Muscle layer of colon (tissue), 2 donors: ENCODE measurements around the gene SPDYC.
"Not testable (repeated sequence)": the region's sequence is repeated elsewhere in the genome, so short reads cannot be mapped to it uniquely, and the experiment has no call there.

ENCODE experiments used
- H3K27ac ChIP-seq: one replicate; pipeline ENCODE4 v1.7.0; 2013; ENCODE audit warnings: low read depth, mild to moderate bottlenecking, low read length, moderate library complexity
- H3K27me3 ChIP-seq, 2 donors: one replicate each; pipeline ENCODE4 v1.7.0; 2013; ENCODE audit warnings: low read length in 2 of 2, mild to moderate bottlenecking in 2 of 2; ENCODE audit not compliant: insufficient read depth in 2 of 2, control insufficient read depth in 1 of 2
- H3K36me3 ChIP-seq: one replicate; pipeline ENCODE4 v1.7.0; 2013; ENCODE audit warnings: mild to moderate bottlenecking, low read length; ENCODE audit not compliant: insufficient read depth
- H3K4me1 ChIP-seq: one replicate; pipeline ENCODE4 v1.7.0; 2013; ENCODE audit warnings: mild to moderate bottlenecking, low read length; ENCODE audit not compliant: insufficient read depth
- H3K4me3 ChIP-seq, 2 donors: one replicate each; pipeline ENCODE4 v1.7.0; 2013; ENCODE audit warnings: low read length in 2 of 2, low read depth in 1 of 2, mild to moderate bottlenecking in 1 of 2, moderate library complexity in 1 of 2
- H3K9ac ChIP-seq: one replicate; pipeline ENCODE4 v1.7.0; 2013; ENCODE audit warnings: low read length
- H3K9me3 ChIP-seq: one replicate; pipeline ENCODE4 v1.7.0; 2013; ENCODE audit warnings: mild to moderate bottlenecking, low read length
- donor health status: abdominal sarcoma.
- donor health status: Adenocarcinoma of cecum.

Gene SPDYC

DNA sequence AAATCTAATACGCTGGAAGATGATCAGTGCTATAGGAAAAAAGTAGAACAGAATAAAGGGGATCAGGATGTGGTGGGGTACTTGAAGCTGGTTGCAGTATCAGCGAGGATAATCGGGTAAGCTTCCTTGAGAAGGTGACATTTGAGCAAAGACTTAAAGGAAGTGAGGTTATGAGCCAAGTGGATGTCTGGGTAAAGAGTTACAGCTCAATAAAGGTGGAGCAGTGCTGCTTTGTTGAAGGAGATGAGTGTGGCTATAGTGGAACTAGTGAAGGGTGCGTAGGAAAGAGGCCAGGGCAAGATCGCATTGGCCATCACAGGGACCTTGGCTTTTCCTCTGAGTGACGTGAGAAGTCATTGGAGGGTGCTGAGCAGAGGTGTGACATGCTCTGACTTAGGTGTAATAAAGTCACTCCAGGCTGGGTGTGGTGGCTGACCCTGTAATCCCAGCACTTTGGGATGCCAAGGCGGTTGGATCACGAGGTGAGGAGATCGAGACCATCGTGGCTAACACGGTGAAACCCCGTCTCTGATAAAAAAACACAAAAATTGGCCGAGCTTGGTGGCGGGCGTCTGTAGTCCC, 33.4 kb upstream of the SPDYC start:
- peaks cover 20% of the 10 kb centered on the region for H3K4me1 ChIP-seq
- no peak overlapping the region for H3K4me3 ChIP-seq
- no peak overlapping the region for H3K27ac ChIP-seq
- no peaks in the 10 kb centered on the region for H3K27me3 ChIP-seq
- peaks cover 16% of the 10 kb centered on the region for H3K36me3 ChIP-seq
- no peak overlapping the region for H3K9ac ChIP-seq
- no peaks in the 10 kb centered on the region for H3K9me3 ChIP-seq

DNA sequence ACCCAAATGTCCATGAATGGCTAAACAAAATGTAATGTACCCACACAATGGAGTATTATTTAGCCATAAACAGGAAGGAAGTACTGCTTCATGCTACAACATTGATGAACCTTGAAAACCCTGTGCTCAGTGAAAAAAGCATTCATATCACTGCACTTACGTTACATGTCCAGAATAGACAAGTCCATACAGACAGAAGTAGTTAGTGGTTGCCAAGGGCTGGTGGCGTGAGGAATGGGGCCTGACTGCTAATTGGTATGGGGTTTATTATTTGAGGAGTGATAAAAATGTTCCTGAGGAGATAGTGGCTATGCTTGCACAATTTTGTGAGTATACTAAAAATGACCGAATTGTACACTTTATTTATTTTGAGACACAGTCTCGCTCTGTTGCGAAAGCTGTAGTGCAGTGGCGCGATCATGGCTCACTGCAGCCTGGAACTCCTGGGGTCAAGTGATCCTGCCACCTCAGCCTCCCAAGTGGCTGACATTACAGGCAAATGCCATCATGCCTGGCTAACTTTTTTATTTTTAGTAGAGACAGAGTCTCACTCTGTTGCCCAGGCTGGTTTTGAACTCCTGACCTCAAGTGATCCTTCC, 28.0 kb upstream of the SPDYC start:
- no peak overlapping the region for H3K9ac ChIP-seq
- no peaks in the 10 kb centered on the region for H3K36me3 ChIP-seq
- no peak overlapping the region for H3K4me3 ChIP-seq
- no peak overlapping the region for H3K27ac ChIP-seq
- H3K9me3 ChIP-seq, result no peaks in the 10 kb centered on the region
- H3K4me1 ChIP-seq, result no peaks in the 10 kb centered on the region
- no peaks in the 10 kb centered on the region for H3K27me3 ChIP-seq

DNA sequence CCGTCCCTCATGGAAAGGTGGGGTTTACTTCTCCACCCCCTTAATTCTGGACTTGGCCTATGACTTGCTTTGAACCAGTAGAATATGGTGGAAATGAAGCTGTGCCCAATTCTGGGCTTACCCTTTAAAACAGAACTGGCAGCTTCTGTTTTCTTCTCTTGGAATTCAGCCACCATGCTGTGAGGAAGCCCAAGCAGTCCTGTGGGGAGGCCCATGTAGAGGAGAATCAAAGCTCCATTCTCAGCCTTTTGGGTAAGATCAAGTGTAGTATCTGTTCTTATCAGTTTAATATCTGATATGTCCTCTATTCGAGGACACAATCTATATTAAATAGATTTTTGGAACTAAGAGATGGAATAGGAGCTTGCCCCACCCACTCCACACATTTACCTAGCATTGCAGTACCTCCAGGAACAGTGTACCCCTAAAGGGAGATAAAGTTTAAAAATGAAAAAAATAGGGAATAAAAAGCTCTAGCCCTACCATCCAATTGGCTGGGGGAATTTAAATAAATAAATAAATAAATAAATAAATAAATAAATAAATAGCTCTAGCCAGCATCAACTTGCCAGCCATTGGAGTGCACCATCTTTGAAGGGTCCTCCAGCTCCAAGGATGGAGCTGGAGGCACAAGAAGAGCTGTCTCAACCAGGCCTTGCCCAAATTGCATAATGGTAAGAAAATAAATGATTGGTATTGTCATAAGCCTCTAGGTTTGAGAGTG, 22.5 kb upstream of the SPDYC start:
- no peaks in the 10 kb centered on the region for H3K27me3 ChIP-seq
- no peak overlapping the region for H3K27ac ChIP-seq
- no peaks in the 10 kb centered on the region for H3K36me3 ChIP-seq
- H3K4me1 ChIP-seq, result no peaks in the 10 kb centered on the region
- H3K9ac ChIP-seq, result no peak overlapping the region
- no peaks in the 10 kb centered on the region for H3K9me3 ChIP-seq
- H3K4me3 ChIP-seq, result no peak overlapping the region

DNA sequence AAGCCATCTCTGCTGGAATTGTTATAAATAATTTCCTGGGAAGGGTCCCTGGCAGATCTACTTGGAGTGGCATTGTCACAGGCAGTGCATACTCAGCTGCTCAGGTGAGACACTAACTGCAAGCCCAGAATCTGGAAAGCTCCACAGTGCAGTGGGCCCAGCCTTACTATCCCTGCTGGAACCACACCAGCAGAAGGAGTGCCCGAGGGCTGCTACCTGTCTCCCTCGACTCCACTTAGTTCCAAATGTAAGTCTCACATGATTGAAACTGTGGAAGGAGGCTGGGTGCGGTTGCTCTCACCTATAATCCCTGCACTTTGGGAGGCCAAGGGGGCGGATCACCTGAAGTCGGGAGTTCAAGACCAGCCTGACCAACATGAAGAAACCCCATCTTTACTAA, 21.4 kb upstream of the SPDYC start:
- no peaks in the 10 kb centered on the region for H3K9me3 ChIP-seq
- no peak overlapping the region for H3K9ac ChIP-seq

DNA sequence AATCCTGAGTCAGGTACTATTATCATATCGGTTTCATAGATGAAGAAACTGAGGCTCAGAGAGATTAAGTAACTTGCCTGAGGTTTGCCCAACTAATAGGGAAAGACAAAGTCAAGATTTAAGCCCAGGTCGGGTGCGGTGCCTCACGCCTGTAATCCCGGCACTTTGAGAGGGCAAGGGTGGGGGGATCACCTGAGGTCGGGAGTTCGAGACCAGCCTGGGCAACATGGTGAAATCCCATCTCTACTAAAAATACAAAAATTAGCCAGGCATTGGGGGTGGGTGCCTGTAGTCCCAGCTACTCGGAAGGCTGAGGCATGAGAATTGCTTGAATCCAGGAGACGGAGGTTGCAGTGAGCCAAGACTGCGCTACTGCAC, 19.9 kb upstream of the SPDYC start:
- H3K4me1 ChIP-seq, H3K9ac ChIP-seq, H3K36me3 ChIP-seq, H3K27me3 ChIP-seq, H3K9me3 ChIP-seq, H3K4me3 ChIP-seq, H3K27ac ChIP-seq: not testable (repeated sequence)

More for the DNA sequence above, 21.4 kb upstream of the SPDYC start:
- Histone ChIP-seq H3K27me3 (no peaks in the 10 kb centered on the region), H3K27ac (no peak overlapping the region), H3K4me1 (no peaks in the 10 kb centered on the region), H3K4me3 (no peak overlapping the region), H3K36me3 (no peaks in the 10 kb centered on the region)

DNA sequence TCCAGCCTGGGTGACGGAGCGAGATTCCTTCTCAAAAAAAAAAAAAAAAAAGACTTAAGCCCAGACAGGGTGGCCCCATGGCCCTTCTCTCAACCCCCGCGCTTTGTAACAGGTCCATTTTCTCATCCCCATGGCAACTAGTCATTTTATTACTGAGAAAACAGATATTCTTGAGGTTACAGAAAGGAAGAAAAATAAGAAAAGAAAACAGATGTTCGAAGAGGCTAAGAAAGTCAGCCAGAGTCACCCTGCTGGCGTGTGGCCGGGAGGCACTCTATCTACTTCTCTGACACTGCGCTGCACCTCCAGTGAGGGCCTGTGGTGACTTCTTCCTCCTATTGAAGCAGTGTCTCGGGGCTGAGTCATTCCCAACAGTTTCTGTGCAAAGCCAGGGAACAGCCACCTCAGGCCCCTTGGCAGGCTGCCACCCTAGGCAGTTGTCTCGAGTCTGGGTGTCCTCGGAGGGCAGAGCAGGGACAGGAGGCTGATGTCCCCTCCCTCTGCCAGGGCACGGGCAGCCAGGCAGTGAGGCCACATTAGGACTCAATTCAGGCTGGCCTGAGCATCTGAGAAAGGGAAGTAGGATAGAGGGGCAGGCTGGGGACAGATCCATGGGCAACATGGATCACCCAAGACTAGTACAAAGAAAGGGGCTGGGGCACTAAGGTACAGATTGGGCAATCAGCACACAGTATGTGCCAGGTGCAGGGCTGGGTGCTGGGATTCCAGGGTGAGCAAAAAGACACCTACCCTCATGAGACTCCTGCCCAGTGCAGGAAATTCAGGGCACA, 19.3 kb upstream of the SPDYC start:
- H3K27ac ChIP-seq, result no peak overlapping the region
- H3K36me3 ChIP-seq, result no peaks in the 10 kb centered on the region
- H3K27me3 ChIP-seq, result no peaks in the 10 kb centered on the region
- no peaks in the 10 kb centered on the region for H3K9me3 ChIP-seq
- H3K4me1 ChIP-seq, result no peaks in the 10 kb centered on the region
- no peak overlapping the region for H3K9ac ChIP-seq
- no peak overlapping the region for H3K4me3 ChIP-seq

DNA sequence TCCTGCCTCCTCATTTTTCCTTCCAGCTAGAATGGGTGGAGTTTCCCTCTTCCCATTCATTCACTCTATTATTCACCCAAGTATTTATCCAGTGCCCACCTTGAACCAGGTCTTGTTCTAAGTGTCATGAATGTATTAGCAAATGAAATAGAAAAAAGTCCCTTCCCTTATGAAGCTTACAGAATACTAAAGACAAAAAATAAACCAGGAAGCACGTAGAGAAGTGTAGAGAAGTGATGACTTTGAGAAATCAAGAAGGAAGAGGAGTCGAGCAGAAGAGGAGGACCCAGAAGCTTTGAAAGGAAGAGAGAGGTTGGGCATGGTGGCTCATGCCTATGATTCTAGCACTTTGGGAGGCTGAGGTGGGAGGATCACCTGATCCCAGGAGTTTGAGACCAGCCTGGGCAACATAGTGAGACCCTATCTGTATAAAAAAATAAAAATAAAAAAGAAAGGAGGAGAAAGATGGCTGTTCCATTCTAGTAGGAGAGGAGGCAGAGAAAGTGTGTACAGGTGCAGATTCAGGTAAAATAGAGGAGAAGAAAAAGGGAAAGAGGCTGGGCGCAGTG, 18.6 kb upstream of the SPDYC start:
- no peaks in the 10 kb centered on the region for H3K4me1 ChIP-seq
- H3K4me3 ChIP-seq, result no peak overlapping the region
- H3K9me3 ChIP-seq, result no peaks in the 10 kb centered on the region
- no peaks in the 10 kb centered on the region for H3K36me3 ChIP-seq
- H3K9ac ChIP-seq, result no peak overlapping the region
- H3K27ac ChIP-seq, result no peak overlapping the region
- H3K27me3 ChIP-seq, result no peaks in the 10 kb centered on the region

DNA sequence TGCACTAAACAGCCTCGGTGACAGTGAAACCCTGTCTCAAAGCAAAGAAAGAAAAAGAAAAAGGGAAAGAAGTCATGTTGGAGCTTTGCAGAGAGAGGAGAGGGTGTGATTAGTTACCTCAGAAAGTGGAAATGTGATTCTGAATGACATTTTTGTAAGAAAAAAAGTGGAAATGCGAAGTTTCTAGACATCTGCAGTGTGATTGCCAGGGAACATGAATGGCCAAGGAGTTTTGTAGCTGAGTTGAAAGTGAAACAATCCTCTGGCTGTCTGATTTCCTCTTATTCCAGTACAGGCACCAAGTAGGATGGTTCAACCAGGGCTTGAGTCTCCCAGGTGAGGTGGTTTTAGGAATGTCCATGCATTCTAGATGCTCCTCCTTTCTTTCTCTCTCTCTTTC, 17.9 kb upstream of the SPDYC start:
- Histone ChIP-seq H3K27me3 (no peaks in the 10 kb centered on the region), H3K9me3 (no peaks in the 10 kb centered on the region), H3K36me3 (no peaks in the 10 kb centered on the region), H3K27ac (no peak overlapping the region), H3K4me3 (no peak overlapping the region), H3K9ac (no peak overlapping the region), H3K4me1 (no peaks in the 10 kb centered on the region)

DNA sequence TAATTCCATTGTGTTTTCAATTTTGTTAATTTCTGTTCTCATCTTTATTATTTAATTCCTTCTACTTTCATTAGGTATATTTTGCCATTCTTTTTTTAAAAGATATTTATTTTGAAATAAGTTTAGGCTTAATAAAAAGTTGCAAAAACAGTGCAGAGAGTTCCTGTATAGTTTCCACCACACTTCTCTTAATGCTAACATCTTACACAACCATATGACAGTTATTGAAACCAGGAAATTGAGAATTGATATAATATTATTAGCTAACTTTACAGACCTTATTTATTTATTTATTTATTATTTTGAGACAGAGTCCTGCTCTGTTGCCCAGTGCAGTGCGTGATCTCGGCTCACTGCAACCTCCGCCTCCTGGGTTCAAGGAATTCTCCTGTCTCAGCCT, 13.8 kb upstream of the SPDYC start:
- Histone ChIP-seq H3K4me3 (no peak overlapping the region), H3K9ac (no peak overlapping the region), H3K27ac (no peak overlapping the region), H3K9me3 (no peaks in the 10 kb centered on the region), H3K4me1 (no peaks in the 10 kb centered on the region), H3K36me3 (no peaks in the 10 kb centered on the region), H3K27me3 (no peaks in the 10 kb centered on the region)

DNA sequence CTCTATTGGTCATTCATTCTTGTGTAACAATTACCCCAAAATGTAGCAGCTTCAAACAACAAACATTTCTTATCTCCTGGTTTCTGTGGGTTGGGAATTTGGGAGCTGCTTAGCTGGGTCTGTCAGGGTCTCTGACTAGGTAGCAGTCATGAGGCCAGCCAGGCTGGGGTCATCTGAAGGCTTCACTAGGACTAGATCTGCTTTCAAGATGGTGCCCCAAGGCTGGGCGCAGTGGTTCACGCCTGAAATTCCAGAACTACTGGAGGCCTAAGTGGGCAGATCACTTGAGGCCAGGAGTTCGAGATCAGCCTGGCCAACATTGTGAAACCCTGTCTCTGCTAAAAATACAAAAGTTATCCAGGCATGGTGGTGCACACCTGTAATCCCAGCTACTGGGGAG, 13.1 kb upstream of the SPDYC start:
- H3K27me3 ChIP-seq, result no peaks in the 10 kb centered on the region
- H3K9me3 ChIP-seq, result no peaks in the 10 kb centered on the region
- H3K27ac ChIP-seq, result no peak overlapping the region
- H3K4me3 ChIP-seq, result no peak overlapping the region
- H3K4me1 ChIP-seq, result no peaks in the 10 kb centered on the region
- no peak overlapping the region for H3K9ac ChIP-seq
- no peaks in the 10 kb centered on the region for H3K36me3 ChIP-seq

DNA sequence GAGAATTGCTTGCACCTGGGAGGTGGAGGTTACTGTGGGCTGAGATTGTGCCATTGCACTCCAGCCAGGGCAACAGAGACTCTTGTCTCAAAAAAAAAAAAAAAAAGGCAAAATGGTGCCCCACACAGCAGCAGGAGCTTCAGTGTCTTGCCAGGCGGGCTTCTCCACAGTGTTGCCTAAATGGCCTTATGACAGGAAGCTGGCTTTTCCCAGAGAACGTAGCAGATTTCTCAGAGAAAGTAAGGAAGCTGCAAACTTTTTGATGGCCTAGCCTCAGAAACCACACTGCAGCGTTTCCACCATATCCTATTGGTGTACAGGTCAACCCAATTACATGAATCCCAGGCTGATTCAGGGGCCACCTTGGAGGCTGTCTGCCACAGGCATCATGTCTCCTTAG, 12.7 kb upstream of the SPDYC start:
- H3K27me3 ChIP-seq, result no peaks in the 10 kb centered on the region
- no peak overlapping the region for H3K4me3 ChIP-seq
- no peaks in the 10 kb centered on the region for H3K36me3 ChIP-seq
- H3K9me3 ChIP-seq, result no peaks in the 10 kb centered on the region
- no peaks in the 10 kb centered on the region for H3K4me1 ChIP-seq
- H3K27ac ChIP-seq, result no peak overlapping the region
- H3K9ac ChIP-seq, result no peak overlapping the region
